ENCODE measurements around the gene IGSF23. TPM values are rescaled to one million over a fixed set of nuclear protein-coding genes. Genes with fewer than 3 reads are reported as not detected.

Gene IGSF23
- total RNA-seq (not detected), polyA plus RNA-seq (not detected), total RNA-seq (not detected)

DNA sequence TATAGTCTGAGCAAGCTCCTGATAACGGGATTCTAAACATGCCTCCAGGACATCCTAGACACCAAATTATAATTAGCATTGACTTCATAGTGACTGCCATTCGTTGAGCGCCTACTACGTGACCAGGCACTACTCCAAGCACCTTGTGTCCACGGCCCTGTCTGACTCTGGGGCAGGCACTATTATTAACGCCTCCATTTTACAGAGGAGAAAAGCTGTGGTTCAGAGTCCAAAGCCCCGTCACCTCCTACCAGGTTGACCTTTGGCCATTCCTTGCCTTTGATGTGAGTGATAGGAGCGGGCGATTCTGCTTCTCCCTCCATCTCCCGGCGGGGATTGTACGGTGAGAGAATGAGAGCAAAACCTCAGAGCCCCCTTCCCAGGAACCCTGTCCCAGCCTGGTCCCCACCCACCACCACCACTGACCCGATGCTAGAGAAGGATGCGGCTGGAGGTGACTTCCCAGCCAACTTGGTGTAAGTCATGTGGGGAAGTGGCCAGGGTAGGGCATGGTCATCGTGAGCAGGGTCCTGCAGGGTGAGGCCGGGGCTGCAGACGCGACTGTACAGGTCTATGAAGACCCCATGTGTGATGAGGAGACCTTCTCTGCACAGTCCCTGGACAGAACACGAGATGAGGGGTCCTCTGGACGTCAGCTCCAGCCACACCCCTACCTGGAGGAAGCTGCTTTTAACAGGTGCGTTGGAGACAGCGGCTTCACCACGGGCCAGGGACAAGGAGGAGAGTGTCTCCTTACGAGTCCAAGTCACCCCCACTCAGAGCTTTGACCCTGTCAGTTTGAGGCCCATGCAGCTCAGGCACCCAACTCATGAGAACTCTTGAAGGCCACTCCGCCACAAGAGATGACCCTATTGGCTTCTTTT is at the start of gene IGSF23:
IGSF23 (plus strand) TSS at position 269 of the 884 bp plus-strand sequence; CDS start at position 352, 83 bp downstream.
- Mint-ChIP-seq H3K36me3 (no peaks in the 10 kb centered on the region), H3K4me3 (no peak within 1 kb of the TSS), H3K4me1 (peaks cover 0 to 3% (median 0%) of the 10 kb centered on the region in 7 donors), H3K9me3 (peaks cover 0 to 4% (median 0%) of the 10 kb centered on the region in 11 donors), H3K27ac (no peak within 1 kb of the TSS), H3K27me3 (no peaks in the 10 kb centered on the region)
- POLR2A ChIA-PET, result no interaction called here
- Histone ChIP-seq H3K4me3 (ENCODE audit: low read length) (no peak within 1 kb of the TSS), H3K4me1 (ENCODE audit: control insufficient read depth in 2 of 2, insufficient read depth in 2 of 2, low read length in 2 of 2) (no peaks in the 10 kb centered on the region), H3K27me3 (ENCODE audit: control insufficient read depth in 2 of 2, insufficient read depth in 2 of 2, low read length in 2 of 2) (no peaks in the 10 kb centered on the region), H3K27ac (ENCODE audit: low read depth, low read length) (no peak within 1 kb of the TSS), H3K9me3 (ENCODE audit: control insufficient read depth in 2 of 3, low read length in 3 of 3) (no peaks in the 10 kb centered on the region), H3K36me3 (ENCODE audit: control insufficient read depth in 2 of 3, insufficient read depth in 3 of 3, low read length in 3 of 3) (no peaks in the 10 kb centered on the region)
- ATAC-seq (no peak), DNase-seq (no peak)
- CTCF ChIA-PET, result no interaction called here
- intact Hi-C loops (cut with micrococcal nuclease), result no loop called here

GRCh38 chr19:44566984-44567383 is 46.4 kb upstream of the IGSF23 start:
- DNase-seq (no peak), ATAC-seq (no peak)
- H3K27ac Mint-ChIP-seq, result no peak overlapping the region
- peaks cover 0 to 14% (median 2%) of the 10 kb centered on the region in 11 donors for H3K9me3 Mint-ChIP-seq
- POLR2A ChIA-PET, result no interaction called here
- CTCF ChIA-PET, result no interaction called here
- Histone ChIP-seq H3K36me3 (ENCODE audit: control insufficient read depth in 2 of 3, insufficient read depth in 3 of 3, low read length in 3 of 3) (no peaks in the 10 kb centered on the region), H3K27me3 (ENCODE audit: control insufficient read depth in 2 of 2, insufficient read depth in 2 of 2, low read length in 2 of 2) (no peaks in the 10 kb centered on the region), H3K27ac (ENCODE audit: low read depth, low read length) (no peak overlapping the region), H3K4me1 (ENCODE audit: control insufficient read depth in 2 of 2, insufficient read depth in 2 of 2, low read length in 2 of 2) (no peaks in the 10 kb centered on the region), H3K9me3 (ENCODE audit: control insufficient read depth in 2 of 3, low read length in 3 of 3) (no peaks in the 10 kb centered on the region), H3K4me3 (ENCODE audit: low read length) (no peak overlapping the region)
- intact Hi-C loops (cut with micrococcal nuclease), result no loop called here
- H3K36me3 Mint-ChIP-seq, result no peaks in the 10 kb centered on the region
- H3K4me1 Mint-ChIP-seq, result no peaks in the 10 kb centered on the region
- H3K27me3 Mint-ChIP-seq, result peaks cover 0 to 43% (median 32%) of the 10 kb centered on the region in 5 donors
- no peak overlapping the region for H3K4me3 Mint-ChIP-seq

GRCh38 chr19:44567745-44568144 is 45.6 kb upstream of the IGSF23 start:
- DNase-seq (no peak), ATAC-seq (no peak)
- no peaks in the 10 kb centered on the region for H3K4me1 Mint-ChIP-seq
- H3K27me3 Mint-ChIP-seq, result peaks cover 0 to 38% (median 32%) of the 10 kb centered on the region in 5 donors
- H3K4me3 ChIP-seq (ENCODE audit: low read length), result no peak overlapping the region
- H3K36me3 ChIP-seq (ENCODE audit: control insufficient read depth in 2 of 3, insufficient read depth in 3 of 3, low read length in 3 of 3), result no peaks in the 10 kb centered on the region
- no peak overlapping the region for H3K27ac Mint-ChIP-seq
- H3K4me3 Mint-ChIP-seq, result no peak overlapping the region
- CTCF ChIA-PET, result no interaction called here
- H3K27ac ChIP-seq (ENCODE audit: low read depth, low read length), result no peak overlapping the region
- POLR2A ChIA-PET, result no interaction called here
- intact Hi-C loops (cut with micrococcal nuclease), result no loop called here
- H3K9me3 ChIP-seq (ENCODE audit: control insufficient read depth in 2 of 3, low read length in 3 of 3), result no peaks in the 10 kb centered on the region
- H3K4me1 ChIP-seq (ENCODE audit: control insufficient read depth in 2 of 2, insufficient read depth in 2 of 2, low read length in 2 of 2), result no peaks in the 10 kb centered on the region
- H3K36me3 Mint-ChIP-seq, result no peaks in the 10 kb centered on the region
- no peaks in the 10 kb centered on the region for H3K27me3 ChIP-seq (ENCODE audit: control insufficient read depth in 2 of 2, insufficient read depth in 2 of 2, low read length in 2 of 2)
- H3K9me3 Mint-ChIP-seq, result peaks cover 0 to 14% (median 0%) of the 10 kb centered on the region in 11 donors

- peaks cover 0 to 15% (median 0%) of the 10 kb centered on the region in 11 donors for H3K9me3 Mint-ChIP-seq
- H3K36me3 Mint-ChIP-seq, result no peaks in the 10 kb centered on the region
- Histone ChIP-seq H3K9me3 (ENCODE audit: control insufficient read depth in 2 of 3, low read length in 3 of 3) (no peaks in the 10 kb centered on the region), H3K27me3 (ENCODE audit: control insufficient read depth in 2 of 2, insufficient read depth in 2 of 2, low read length in 2 of 2) (no peaks in the 10 kb centered on the region), H3K36me3 (ENCODE audit: control insufficient read depth in 2 of 3, insufficient read depth in 3 of 3, low read length in 3 of 3) (no peaks in the 10 kb centered on the region), H3K4me3 (ENCODE audit: low read length) (no peak overlapping the region), H3K4me1 (ENCODE audit: control insufficient read depth in 2 of 2, insufficient read depth in 2 of 2, low read length in 2 of 2) (no peaks in the 10 kb centered on the region), H3K27ac (ENCODE audit: low read depth, low read length) (no peak overlapping the region)
- peaks cover 0 to 31% (median 23%) of the 10 kb centered on the region in 5 donors for H3K27me3 Mint-ChIP-seq
- DNase-seq (no peak), ATAC-seq (no peak)
- no peak overlapping the region for H3K27ac Mint-ChIP-seq
- H3K4me3 Mint-ChIP-seq, result no peak overlapping the region
- intact Hi-C loops (cut with micrococcal nuclease), result no loop called here
- ChIA-PET POLR2A (no interaction called here), CTCF (interaction anchor here (0.6 to 2.4 kb wide), 7 partner anchors 10 to 260 kb away, joined by 3 to 13 read pairs (median 3); no protein-coding TSS in a partner anchor)
- H3K4me1 Mint-ChIP-seq, result no peaks in the 10 kb centered on the region
Measured at GRCh38 chr19:44570603-44570983, 42.8 kb upstream of the IGSF23 start.

DNA sequence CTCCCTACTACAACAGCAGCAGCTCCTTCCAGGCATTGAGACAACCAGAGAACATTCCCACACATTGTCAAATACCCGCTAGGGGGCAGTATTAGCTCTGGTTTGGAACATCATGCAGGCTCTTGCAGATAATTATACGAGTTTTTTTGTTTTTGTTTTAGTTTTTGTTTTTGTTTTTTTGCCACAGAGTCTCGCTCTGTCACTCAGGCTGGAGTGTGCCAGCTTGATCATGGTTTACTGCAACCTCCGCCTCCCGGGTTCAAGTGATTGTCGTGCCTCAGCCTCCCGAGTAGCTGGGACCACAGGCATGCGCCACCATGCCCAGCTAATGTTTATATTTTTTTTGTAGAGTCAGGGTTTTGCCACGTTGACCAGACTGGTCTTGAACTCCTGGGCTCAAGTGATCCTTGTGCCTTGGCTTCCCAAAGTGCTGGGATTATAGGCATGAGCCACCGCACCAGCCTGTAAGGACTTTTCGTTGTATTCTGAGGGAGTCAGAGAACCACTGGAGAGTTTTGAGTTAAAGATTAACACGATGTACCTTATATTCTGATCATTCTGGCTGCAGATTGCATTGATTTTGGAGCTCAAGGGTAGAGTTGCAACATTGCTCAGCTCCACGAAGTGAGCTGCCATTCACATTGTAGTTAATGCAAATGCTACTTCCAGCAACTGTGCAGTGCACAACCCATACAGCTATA is 42.2 kb upstream of the IGSF23 start:
- ChIA-PET POLR2A (interaction anchor here (0.6 kb wide), 1 partner anchor 60 kb away, joined by 3 read pairs; no protein-coding TSS in a partner anchor), CTCF (interaction anchor here (0.6 to 2.4 kb wide), 6 partner anchors 9 to 261 kb away, joined by 3 to 13 read pairs (median 4); no protein-coding TSS in a partner anchor)
- Mint-ChIP-seq H3K27me3 (peaks cover 0 to 26% (median 22%) of the 10 kb centered on the region in 5 donors), H3K9me3 (peaks cover 0 to 14% (median 0%) of the 10 kb centered on the region in 11 donors), H3K4me3 (no peak overlapping the region), H3K27ac (peak overlapping the region in 1 of 9 donors; percentile 25), H3K36me3 (no peaks in the 10 kb centered on the region), H3K4me1 (no peaks in the 10 kb centered on the region)
- no peaks in the 10 kb centered on the region for H3K36me3 ChIP-seq (ENCODE audit: control insufficient read depth in 2 of 3, insufficient read depth in 3 of 3, low read length in 3 of 3)
- no peaks in the 10 kb centered on the region for H3K4me1 ChIP-seq (ENCODE audit: control insufficient read depth in 2 of 2, insufficient read depth in 2 of 2, low read length in 2 of 2)
- peak; percentile 59 for ATAC-seq
- no peak overlapping the region for H3K4me3 ChIP-seq (ENCODE audit: low read length)
- H3K27me3 ChIP-seq (ENCODE audit: control insufficient read depth in 2 of 2, insufficient read depth in 2 of 2, low read length in 2 of 2), result no peaks in the 10 kb centered on the region
- H3K27ac ChIP-seq (ENCODE audit: low read depth, low read length), result no peak overlapping the region
- H3K9me3 ChIP-seq (ENCODE audit: control insufficient read depth in 2 of 3, low read length in 3 of 3), result no peaks in the 10 kb centered on the region
- intact Hi-C loops (cut with micrococcal nuclease), result loop anchor here (1.0 kb wide), 1 partner anchor 86 kb away; no protein-coding TSS in a partner anchor
- peak in 8 of 9 donors; percentile 18 to 62 (median 42) for DNase-seq

DNA sequence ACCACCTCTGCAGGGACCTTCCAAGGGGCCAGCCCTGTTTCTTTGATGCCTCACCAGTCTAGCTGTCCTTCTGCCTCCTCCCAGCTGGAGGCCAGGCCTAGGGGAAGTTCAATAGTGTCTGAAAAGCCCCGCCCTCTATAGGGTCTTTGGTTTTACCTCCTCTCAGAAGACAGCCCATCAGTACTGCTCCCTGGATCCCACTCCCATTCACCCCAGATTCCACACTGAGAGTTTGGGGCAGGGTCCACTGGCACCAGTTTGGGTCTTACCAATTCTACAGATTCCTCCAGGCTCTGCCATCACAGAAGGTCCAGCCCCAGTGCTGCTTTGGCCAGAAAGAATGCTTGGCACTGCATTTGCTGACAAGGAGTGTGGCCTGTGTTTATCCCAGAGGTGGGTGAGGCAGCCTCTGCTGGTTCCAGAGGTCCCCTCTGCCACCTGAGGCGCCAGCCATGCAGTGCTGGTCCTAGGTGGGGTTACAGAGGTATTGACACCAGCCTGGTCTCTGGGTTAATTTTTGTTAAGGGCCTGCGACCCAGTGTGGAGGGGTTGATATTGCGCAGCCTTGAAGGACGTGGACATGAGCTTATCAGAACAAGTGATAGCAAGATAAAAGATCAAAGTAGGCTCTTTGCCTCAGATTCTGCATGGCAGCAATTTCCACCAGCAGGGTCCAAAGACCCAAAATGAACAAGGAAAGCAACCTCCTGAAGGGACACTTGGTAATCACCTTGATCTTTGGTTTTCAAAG is 41.4 kb upstream of the IGSF23 start:
- Mint-ChIP-seq H3K27me3 (peaks cover 0 to 20% (median 16%) of the 10 kb centered on the region in 5 donors), H3K4me1 (no peaks in the 10 kb centered on the region)
- no peak overlapping the region for H3K27ac ChIP-seq (ENCODE audit: low read depth, low read length)

More for the DNA sequence above, 41.4 kb upstream of the IGSF23 start:
- no peak overlapping the region for H3K4me3 ChIP-seq (ENCODE audit: low read length)
- ChIA-PET POLR2A (no interaction called here), CTCF (interaction anchor here (1.1 to 2.4 kb wide), 3 partner anchors 8 to 86 kb away, joined by 3 to 13 read pairs (median 5); no protein-coding TSS in a partner anchor)
- ATAC-seq (no peak), DNase-seq (no peak)
- no peaks in the 10 kb centered on the region for H3K4me1 ChIP-seq (ENCODE audit: control insufficient read depth in 2 of 2, insufficient read depth in 2 of 2, low read length in 2 of 2)
- H3K36me3 Mint-ChIP-seq, result no peaks in the 10 kb centered on the region
- no peaks in the 10 kb centered on the region for H3K27me3 ChIP-seq (ENCODE audit: control insufficient read depth in 2 of 2, insufficient read depth in 2 of 2, low read length in 2 of 2)
- intact Hi-C loops (cut with micrococcal nuclease), result loop anchor here (1.0 kb wide), 1 partner anchor 85 kb away; no protein-coding TSS in a partner anchor
- H3K9me3 ChIP-seq (ENCODE audit: control insufficient read depth in 2 of 3, low read length in 3 of 3), result no peaks in the 10 kb centered on the region
- no peak overlapping the region for H3K27ac Mint-ChIP-seq
- H3K4me3 Mint-ChIP-seq, result no peak overlapping the region
- H3K9me3 Mint-ChIP-seq, result peaks cover 0 to 15% (median 0%) of the 10 kb centered on the region in 11 donors
- H3K36me3 ChIP-seq (ENCODE audit: control insufficient read depth in 2 of 3, insufficient read depth in 3 of 3, low read length in 3 of 3), result no peaks in the 10 kb centered on the region
